COLO668 (cell line): Measurements from ENCODE around the gene ATP7A.
"Not testable (repeated sequence)": the region's sequence is repeated elsewhere in the genome, so short reads cannot be mapped to it uniquely, and the experiment has no call there.

Experiments used
- DNase-seq: peaks from one replicate; lab custom pipeline; 2025; ENCODE audit not compliant: unreplicated experiment; lab: John Stamatoyannopoulos, UW

Gene ATP7A

DNA sequence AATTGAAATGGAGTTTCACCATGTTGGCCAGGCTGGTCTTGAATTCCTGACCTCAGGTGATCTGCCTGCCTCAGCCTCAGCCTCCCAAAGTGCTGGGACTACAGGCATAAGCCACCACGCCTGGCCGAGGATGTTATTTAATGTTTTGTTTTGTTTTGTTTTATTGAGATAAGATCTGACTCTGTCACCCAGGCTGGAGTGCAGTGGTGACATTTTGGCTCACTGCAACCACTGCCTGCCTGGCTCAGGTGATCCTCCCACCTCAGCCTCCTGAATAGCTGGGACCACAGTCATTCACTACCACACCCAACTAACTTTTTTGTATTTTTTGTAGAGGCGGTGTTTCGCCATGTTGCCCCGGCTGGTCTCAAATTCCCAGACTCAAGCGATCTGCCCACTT, 34.5 kb downstream of the ATP7A start:
- not testable (repeated sequence) for DNase-seq

DNA sequence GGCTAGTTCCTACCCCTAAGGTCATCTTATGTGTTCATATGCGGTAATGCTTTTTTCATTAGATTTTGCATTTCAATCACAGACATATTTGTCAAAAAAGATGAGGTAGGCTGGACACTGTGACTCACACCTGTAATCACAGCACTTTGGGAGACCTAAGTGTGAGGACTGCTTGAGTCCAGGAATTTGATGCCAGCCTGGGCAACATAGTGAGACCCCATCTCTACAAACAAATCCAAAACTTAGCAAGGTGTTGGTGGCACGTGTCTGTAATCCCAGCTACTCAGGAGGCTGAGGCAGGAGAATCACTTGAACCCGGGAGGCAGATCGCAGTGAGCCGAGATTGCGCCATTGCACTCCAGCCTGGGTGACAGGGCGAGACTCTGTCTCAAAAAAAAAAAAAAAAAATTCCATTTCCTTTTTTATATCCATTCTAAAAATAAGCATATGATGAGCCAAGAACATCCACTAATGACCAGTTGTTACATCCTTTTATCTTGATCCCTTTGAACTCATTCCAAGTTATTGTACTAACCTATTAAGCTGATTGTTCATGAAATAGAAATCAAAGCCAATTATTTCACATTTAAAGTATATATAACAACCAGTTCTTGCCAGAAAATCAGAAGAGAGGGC, 35.5 kb downstream of the ATP7A start:
- no peak for DNase-seq

DNA sequence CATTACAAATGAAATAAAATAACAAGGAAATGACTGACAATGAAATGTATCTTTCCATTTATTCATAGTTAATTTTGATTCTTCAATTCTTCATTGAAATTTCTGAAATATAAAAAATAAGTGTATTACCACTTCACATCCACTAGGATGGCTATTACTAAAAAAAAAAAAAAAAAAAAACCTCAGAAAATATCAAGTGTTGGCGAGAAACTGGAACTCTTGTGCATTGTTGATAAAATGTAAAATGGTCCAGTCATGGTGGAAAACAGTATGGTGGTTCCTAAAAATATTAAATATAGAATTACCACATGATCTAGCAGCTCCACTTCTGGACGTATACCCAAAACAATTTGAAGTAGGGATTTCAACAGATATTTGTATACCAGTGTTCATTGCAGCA, 36.1 kb downstream of the ATP7A start:
- no peak for DNase-seq

DNA sequence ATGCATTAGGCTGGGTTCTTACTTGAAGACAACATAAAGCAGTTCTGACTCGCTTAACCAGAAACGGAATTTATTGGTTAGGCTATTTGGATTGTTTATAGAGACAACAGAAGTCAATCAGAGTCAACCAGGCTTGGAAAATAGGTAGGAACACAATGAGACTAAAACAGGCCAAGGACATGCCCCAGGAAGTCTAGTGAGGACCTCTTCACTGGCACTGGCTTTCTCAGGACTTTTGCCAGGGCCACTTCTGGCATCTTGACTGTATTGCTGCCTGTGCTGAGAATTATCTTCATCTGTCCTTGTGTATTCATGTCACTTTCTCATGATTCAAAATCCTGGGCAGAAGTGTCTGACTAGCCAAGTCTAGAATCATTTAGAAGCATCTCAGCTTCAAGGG, 39.3 kb downstream of the ATP7A start:
- DNase-seq = no peak

DNA sequence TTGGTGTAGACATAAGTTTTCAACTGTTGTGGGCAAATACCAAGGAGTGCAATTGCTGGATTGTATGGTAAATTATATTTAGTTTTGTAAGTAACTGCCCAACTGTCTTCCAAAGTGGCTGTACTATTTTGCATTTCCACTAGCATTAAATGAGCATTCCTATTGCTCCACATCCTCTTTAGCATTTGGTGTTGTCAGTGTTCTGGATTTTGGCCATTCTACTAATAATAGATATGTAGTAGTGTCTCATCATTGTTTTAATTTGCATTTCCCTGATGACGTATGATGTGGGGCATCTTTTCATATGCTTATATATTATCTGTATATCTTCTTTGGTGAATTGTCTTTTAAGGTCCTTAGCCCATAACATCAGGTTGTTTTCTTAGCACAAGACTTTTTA, 41.7 kb downstream of the ATP7A start:
- DNase-seq = no peak

DNA sequence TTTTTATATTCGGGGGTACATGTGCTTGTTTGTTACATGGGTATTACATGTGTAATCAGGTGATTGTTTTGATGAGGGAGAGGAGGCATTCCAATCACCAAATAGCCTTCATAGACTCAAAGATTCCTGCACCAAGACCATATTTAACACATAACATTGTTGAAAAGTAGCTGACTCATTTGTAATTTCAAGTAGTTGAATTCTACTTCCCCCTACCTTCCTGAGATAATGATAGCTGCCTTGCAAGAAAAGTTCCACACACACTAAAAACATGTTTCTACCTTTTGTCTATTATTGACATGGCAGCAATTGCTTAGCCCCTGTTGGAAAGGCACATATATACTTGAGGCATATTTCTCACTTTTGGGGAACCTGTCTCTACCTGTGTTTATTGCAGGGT, 42.8 kb downstream of the ATP7A start:
- DNase-seq = no peak

DNA sequence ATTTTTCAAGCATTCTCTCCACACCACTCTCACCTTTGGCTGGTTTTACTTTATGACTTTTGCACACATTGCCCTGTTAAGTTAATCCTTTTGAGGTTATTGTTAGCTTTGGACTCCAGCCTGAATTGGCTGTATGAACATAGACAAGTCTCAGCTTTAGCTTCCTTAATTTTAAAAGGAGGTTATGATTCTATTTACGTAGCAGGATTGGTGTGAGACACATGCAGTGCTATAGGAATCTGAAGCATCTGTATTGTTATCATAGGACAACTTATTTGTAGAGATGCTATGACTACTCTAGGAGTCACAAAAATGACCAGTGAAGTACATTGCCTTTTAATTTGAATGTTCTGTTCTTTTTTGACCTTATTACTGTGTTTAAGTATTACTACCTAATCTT, 43.2 kb downstream of the ATP7A start:
- no peak for DNase-seq

DNA sequence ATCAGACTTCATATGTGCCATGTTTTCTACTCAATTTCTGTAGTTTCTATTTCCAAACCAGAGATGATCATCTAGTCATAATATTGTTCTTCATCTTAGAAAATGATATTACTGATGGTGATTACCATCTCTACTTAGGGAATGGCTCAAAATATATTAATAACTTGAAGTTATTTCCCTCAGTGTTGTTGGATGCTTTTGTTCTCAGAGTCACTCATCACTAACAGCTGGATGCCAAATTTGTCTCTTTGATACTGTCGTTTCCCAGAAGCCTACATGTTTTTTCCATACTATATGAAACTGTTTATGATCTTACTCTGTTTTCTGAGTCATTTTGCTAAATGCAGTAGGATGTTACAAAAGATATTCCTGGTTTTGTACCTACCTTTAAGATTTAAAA, 50.1 kb downstream of the ATP7A start:
- no peak for DNase-seq

DNA sequence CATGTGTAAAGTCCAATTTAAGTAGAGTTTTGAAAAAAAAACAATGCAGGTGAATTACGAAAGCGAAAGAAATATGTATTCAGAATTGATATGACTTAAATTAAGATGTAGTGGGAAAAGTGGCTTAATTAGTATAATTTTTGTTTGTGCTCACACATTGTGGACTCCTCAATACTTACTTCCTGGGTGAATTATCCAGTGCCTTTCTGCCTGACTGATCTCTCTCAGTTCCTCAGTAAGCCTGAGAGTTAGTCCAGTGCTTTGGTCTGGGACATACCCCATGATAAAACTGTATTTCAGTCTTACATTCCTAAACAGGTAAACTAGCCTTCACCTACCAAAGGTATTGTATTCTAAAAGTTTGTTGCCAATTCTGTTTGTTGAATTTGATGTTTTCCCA, 50.6 kb downstream of the ATP7A start:
- DNase-seq = no peak

DNA sequence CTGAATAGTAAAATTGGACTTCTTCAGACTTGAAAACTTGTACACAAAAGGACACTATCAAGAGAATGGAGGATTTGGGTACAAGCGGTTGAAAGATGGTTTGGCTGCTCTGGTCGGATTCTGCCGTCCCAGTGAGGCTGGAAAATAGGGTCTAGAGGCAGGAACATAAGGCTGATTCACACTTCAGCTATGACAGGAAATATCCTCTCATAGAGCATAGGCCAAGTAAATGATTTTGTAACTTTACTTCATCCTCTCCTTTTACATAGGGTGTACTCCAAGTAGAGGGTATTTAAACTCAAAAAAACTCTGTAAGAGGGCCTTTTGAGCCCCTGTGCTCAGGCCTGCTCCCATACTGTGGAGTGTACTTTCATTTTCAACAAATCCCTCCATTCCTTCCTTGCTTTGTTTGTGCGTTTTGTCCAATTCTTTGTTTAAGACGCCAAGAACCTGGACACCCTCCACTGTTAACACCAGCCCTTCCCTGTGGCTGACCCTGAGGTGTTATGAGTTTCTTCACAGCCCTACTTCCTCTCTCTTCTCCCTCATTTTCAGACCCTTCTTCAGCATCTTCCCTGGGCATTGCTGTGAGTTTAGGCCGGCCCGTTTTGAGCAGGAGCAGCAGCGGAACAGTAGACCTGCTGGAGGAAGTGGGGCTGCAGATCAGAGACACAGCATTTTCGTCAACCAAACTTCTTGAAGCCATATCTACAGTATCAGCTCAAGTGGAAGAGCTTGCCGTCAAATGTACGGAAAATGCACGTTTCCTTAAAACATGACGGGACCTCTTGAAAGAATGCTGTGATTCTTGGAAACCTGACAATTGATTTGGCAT, 51.8 kb downstream of the ATP7A start:
- no peak for DNase-seq

DNA sequence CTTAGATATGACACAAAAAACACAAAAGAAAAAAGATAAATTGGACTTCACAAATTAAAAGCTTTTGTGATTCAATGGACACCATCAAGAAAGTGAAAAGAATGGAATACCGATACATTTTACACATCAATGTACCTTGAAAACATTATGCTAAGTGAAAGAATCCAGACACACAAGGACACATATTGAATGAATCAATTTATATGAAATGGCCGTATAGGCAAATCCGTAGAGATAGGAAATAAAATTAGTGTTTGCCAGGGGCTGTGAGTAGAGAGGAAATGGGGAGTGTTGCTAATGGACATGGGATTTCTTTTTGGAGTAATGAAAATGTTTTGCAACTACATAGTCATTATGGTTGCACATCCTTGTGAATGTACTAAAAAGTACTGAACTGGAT, 55.9 kb downstream of the ATP7A start:
- no peak for DNase-seq

DNA sequence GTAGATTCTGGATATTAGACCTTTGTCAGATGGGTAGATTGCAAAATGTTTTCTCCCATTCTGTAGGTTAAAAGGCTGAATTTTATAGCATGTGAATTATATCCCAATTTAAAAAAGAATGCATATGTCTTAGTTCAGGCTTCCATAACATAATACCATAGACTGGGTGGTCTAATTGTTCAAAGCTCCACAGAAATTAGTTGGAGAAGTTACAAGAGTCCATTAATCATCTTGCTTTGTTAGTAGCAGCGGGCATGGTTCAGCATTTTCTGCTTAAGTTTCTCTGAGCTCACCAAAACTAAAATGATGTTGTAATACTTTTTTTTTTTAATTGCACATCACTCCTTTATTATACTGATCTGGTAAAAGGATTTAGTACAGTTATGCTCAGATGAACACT, 57.1 kb downstream of the ATP7A start:
- no peak for DNase-seq

DNA sequence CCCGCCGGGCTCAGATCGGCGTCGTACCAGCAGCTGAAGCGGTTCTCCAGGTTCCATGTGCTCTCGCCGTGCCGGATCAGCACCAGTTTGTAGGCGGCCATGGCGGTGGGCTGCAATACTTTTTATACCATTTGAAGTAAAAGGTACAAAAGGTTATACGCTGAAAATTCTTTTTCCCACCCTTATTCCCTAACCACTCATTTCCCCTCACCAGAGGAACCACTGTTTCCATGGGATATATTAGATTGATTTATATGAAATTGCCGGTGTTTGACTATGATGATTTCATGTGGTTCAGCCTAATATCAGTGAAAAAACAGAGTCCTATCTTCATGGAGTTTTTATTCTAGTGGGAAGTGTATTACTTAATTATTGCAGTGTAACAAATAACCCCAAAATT, 59.0 kb downstream of the ATP7A start, which contains the start of gene PGAM4:
Gene PGAM4, minus strand, starts transcription at position 101 of the 400 bp plus-strand sequence. Its CDS starts 0 bp downstream, at position 101.
- DNase-seq = no peak

DNA sequence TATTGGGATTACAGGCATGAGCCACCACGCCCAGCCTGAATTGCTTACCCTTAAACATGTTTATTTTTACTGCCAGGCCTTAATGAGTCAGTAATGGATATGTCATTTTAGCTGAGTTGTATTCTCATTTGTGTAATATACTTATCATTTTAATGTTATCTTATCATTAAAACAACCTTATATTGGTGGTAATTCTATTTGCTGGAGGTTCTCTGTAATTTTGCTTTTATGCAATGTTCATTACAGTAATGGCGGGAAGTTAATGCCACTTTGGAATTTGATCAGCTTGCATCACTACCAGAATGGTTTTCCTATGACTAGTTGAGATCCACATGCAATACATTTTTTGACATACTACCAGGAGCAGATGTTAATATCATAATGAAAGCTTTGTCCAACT, 65.3 kb downstream of the ATP7A start:
- no peak for DNase-seq

DNA sequence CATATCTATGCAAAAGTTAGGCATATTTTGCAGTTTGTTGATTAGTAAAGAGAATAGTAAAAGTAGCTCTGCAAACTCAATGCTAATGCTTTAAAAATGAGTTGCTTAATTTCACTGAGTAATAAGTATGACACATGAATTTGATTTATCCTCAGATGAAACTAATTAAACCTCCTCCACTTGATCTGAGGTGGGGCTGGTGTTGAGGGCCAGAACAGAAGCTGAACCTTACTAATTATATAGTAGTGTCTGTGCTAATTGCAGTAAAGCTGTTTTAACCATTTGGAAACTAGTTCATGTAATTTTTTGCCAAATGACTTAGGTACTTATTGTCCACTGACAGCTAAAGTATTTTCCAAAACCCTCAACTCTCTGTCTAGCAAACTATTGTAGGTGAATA, 66.6 kb downstream of the ATP7A start:
- no peak for DNase-seq

DNA sequence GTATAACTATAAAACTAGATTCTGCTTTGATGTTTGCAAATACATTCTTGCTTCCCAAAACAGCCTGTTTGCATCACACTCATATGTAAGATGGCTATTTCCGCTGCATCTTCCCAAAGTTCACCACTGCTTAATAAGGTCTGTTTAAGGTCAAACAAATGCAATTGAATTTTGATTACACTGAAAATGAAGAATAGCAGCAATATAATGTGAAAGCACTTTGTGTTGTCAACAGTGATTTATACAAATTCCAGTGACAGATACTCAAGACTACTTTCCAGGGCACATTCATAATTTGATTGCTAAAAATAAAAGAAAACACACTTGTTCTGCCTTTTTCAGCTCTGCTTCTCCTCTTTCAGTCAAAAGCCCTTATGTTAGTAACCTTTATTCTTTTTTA, 67.0 kb downstream of the ATP7A start:
- no peak for DNase-seq

DNA sequence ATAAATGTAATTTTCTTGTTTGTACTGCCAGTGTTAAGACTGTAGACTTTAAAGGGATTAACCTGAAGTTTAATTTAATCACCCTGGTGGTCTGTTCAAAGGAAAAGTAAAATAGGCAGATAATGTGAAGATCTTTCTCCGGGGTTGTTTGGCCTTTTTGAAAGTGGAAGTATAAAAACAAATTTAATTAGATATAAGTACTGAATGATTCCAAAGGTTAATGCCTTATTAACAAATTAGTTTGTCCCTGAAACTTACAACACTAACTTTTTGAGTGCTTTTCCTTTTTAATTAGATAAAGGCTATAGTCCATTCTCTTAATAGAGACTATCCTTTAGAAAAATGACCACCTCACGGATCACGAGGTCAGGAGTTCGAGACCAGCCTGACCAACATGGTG, 69.4 kb downstream of the ATP7A start:
- no peak for DNase-seq

DNA sequence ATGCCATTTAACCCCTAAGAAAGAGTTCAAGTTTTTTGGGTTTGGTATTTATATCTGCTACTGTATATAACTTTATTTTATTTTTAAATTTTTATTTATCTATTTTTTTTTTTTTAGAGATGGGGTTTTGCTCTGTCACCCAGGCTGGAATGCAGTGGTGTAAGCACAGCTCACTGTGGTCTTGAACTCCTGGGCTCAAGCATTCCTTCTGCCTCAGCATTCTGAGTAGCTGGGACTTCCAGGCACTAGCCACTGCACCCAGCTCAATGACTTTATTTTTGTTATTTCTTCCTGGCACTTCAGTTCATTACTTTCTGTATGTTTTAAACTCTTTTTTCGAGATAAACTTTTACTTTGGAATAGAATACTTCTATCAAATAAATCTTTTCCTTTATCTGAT, 101.4 kb downstream of the ATP7A start:
- DNase-seq = no peak

DNA sequence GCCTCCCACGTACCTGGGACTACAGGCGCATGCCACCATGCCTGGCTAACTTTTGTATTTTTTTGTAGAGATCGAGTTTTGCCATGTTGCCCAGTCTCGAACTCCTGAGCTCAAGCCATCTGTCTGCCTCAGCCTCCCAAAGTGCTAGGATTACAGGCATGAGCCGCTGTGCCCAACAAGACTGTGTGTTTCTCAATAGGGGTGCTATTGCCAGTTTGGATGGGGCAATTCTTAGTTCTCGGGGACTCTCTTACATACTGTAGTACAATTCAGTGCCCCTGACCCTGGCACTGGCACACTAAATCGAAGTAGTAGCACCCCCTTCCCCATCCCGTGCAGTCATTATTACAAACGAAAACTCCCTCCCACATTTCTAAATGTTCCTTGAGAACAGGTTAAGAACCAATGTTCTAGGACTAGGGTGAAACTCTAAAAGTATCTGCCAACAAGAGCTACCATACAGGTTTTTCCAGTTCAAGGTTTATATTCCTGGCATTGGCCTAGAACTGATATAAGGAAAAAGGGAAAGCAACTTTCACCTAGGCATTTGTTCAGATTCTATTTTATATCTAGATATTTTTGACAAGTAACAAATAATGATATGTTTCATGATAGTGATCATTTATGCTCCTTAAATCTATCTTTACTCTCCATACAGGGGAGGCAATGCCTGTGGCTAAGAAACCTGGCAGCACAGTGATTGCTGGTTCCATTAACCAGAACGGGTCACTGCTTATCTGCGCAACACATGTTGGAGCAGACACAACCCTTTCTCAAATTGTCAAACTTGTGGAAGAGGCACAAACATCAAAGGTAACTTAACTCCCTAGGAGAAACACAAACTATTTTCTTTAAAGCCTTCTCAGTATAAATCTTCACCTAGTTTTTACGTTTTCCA, 109.3 kb downstream of the ATP7A start:
- DNase-seq = no peak

DNA sequence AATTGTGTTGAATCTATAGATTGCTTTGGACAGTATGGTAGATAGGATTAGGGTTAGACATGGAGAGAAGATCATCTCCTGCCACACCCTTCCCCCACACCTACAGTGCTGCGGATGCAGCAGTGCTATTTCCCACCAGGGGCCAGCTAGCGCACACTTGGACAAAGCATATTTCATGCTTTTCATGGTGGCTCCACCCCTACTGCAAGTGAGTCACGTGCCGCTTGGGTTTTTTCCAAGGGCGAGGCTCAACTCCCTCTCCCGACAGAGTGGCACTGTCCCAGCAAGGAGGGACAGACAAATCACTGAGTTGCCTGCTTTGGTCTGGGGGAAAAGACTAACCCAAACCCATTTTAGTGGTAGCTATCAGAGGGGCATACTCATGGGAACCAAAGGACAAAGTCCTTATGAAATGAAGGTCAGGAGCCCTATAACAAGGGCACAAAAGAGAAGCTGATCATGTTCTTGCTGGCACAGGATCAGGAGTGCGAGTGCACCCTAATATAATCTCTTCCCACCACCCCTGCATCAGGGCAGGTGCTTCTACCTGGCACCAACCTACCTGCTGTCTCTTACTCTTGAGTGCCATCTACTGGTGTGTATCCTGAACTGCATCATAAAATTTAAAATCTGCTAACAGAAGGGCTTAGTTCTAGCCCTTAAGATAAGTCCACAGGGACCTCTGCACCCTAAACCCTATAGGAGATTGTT, 114.0 kb downstream of the ATP7A start:
- no peak for DNase-seq

DNA sequence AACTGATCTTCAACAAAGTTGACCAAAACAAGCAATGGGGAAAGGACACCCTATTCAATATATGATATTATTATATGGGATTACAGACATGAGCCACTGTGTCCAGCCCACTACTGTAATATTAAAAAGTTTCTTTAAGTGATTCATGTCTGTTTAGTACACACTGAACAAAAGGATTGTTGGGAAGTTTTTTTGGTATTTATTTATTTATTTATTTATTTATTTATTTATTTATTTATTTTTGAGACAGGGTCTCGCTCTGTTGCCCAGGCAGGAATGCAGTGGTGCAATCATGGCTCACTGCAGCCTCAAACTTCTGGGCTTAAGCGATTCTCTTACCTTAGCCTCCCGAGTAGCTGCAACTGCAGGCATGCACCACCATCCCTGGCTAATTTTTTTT, 117.3 kb downstream of the ATP7A start:
- no peak for DNase-seq
